B cell (primary cell): Measurements from ENCODE around the gene DUSP16. TPM values are rescaled to one million over a fixed set of nuclear protein-coding genes. Genes with fewer than 3 reads are reported as not detected.

Source experiments
- ATAC-seq: fragments of 200-7000 bp; cut with Tn5 transposase; one replicate; pipeline ENCODE4 v1.10.0; 2021; ENCODE audit warnings: low read depth, mild to moderate bottlenecking, moderate number of reproducible peaks, moderate library complexity
- CTCF ChIA-PET: fragments of 350-600 bp; sonication (Branson Sonifier 250); formaldehyde crosslinking; loops from one replicate; lab custom pipeline; 2021; ENCODE audit warnings: antibody characterized with exemption, inconsistent platforms; lab: Charles Lee
- POLR2A ChIA-PET: fragments of 350-600 bp; sonication (Branson Sonifier 250); formaldehyde crosslinking; loops from one replicate; lab custom pipeline; 2021; ENCODE audit warnings: antibody characterized with exemption; lab: Charles Lee
- DNase-seq: peaks from one replicate; pipeline ENCODE4 v3.0.0; 2013
- H2AFZ ChIP-seq: 2 replicates; pipeline ENCODE4 v1.6.1; 2012; ENCODE audit warnings: mild to moderate bottlenecking, low read depth, low read length; ENCODE audit not compliant: insufficient read depth, poor library complexity, severe bottlenecking
- H3K27ac ChIP-seq, 2 donors: 1 replicate in 1 of 2; 2 replicates in 1 of 2; pipeline ENCODE4 v1.5.1; 2012 to 2013; ENCODE audit warnings: low read length in 2 of 2, mild to moderate bottlenecking in 2 of 2, moderate library complexity in 1 of 2
- H3K27me3 ChIP-seq, 4 experiments: fragments of 200-600 bp in 1 of 4; sonication (generic) in 1 of 4; replicated peaks in 1 of 4; 1 replicate in 2 of 4; 2 replicates in 2 of 4; pipeline versions ENCODE4 v1.6.1 to v1.7.0; 2013 to 2016; ENCODE audit warnings: low read length in 3 of 4, mild to moderate bottlenecking in 2 of 4, mixed read lengths in 1 of 4, moderate library complexity in 1 of 4; ENCODE audit not compliant: insufficient read depth in 4 of 4, control insufficient read depth in 3 of 4; ENCODE audit errors: control extremely low read depth in 1 of 4
- H3K36me3 ChIP-seq, 2 experiments: replicated peaks in 1 of 2; 1 replicate in 1 of 2; 2 replicates in 1 of 2; pipeline versions ENCODE4 v1.6.1 to v1.7.1; 2013; ENCODE audit warnings: low read length in 1 of 2; ENCODE audit not compliant: insufficient read depth in 2 of 2, control insufficient read depth in 1 of 2; ENCODE audit errors: control extremely low read depth in 1 of 2, extremely low read depth in 1 of 2
- H3K4me1 ChIP-seq, 2 donors: fragments of 200-600 bp in 1 of 2; sonication (generic) in 1 of 2; 1 replicate in 1 of 2; 2 replicates in 1 of 2; pipeline versions ENCODE4 v1.5.1 to v1.6.1; 2013 to 2017; ENCODE audit warnings: low read length in 2 of 2; ENCODE audit not compliant: control insufficient read depth in 2 of 2, insufficient read depth in 2 of 2
- H3K4me2 ChIP-seq: replicated peaks from 2 replicates; pipeline ENCODE3; 2012; ENCODE audit warnings: mild to moderate bottlenecking, low read depth, low read length; ENCODE audit not compliant: poor library complexity, severe bottlenecking
- H3K4me3 ChIP-seq, 5 experiments: fragments of 200-600 bp in 1 of 5; sonication (generic) in 1 of 5; 1 replicate in 3 of 5; 2 replicates in 2 of 5; pipeline versions ENCODE4 v1.5.1 to v1.7.0; 2011 to 2016; ENCODE audit warnings: low read length in 4 of 5, mild to moderate bottlenecking in 4 of 5, low read depth in 2 of 5, control low read depth in 1 of 5, moderate library complexity in 1 of 5; ENCODE audit not compliant: insufficient read depth in 1 of 5; ENCODE audit errors: control extremely low read depth in 1 of 5, extremely low read depth in 1 of 5
- H3K79me2 ChIP-seq: fragments of 200-600 bp; sonication (generic); one replicate; pipeline ENCODE4 v1.6.0; 2016; ENCODE audit warnings: low read length; ENCODE audit not compliant: control insufficient read depth, insufficient read depth
- H3K9ac ChIP-seq: fragments of 200-600 bp; sonication (generic); 2 replicates; pipeline ENCODE4 v1.6.1; 2017; ENCODE audit warnings: mild to moderate bottlenecking, low read length, moderate library complexity
- H3K9me3 ChIP-seq, 3 donors: one replicate each; pipeline versions ENCODE4 v1.6.1 to v1.7.1; 2013; ENCODE audit warnings: low read length in 2 of 3; ENCODE audit not compliant: control insufficient read depth in 2 of 3, insufficient read depth in 1 of 3; ENCODE audit errors: control extremely low read depth in 1 of 3
- H4K20me1 ChIP-seq: 2 replicates; pipeline ENCODE4 v1.6.0; 2012; ENCODE audit warnings: mild to moderate bottlenecking, low read length; ENCODE audit not compliant: insufficient read depth, control insufficient read depth, poor library complexity, severe bottlenecking
- H3K27ac Mint-ChIP-seq: one replicate; pipeline ENCODE4 v1.8.0; 2021; ENCODE audit warnings: mixed read lengths
- H3K27me3 Mint-ChIP-seq: one replicate; pipeline ENCODE4 v1.8.0; 2021; ENCODE audit warnings: mixed read lengths
- H3K4me1 Mint-ChIP-seq: one replicate; pipeline ENCODE4 v1.8.0; 2021; ENCODE audit warnings: mixed read lengths
- H3K4me3 Mint-ChIP-seq: one replicate; pipeline ENCODE4 v1.8.0; 2021; ENCODE audit warnings: mixed read lengths
- H3K9me3 Mint-ChIP-seq: one replicate; pipeline ENCODE4 v1.8.0; 2022; ENCODE audit warnings: mixed read lengths; ENCODE audit not compliant: insufficient read depth
- EZH2 ChIP-seq: IDR thresholded peaks from 2 replicates; pipeline ENCODE4 v1.6.1; 2012; ENCODE audit warnings: borderline replicate concordance, low read depth, mild to moderate bottlenecking, moderate library complexity, low read length; ENCODE audit not compliant: insufficient read depth, poor library complexity, severe bottlenecking
- WGBS: methylation state at CpG from one replicate; pipeline ENCODE4 v1.1.5; 2013; ENCODE audit warnings: missing lambda C conversion rate; ENCODE audit not compliant: insufficient coverage; 5-methylcytosine and 5-hydroxymethylcytosine counted together
- intact Hi-C: fragments of 100-400 bp; cut with micrococcal nuclease; formaldehyde crosslinking; loops from one replicate; pipeline ENCODE4 v1.10.0; 2022
- polyA plus RNA-seq: library from polyadenylated mRNA; depleted of rRNA; stranded (reverse); fragments of >200 nt; gene quantifications from 2 replicates; pipeline ENCODE4 v1.2.3, GENCODE V29; 2012
- total RNA-seq, 2 donors: library from RNA; stranded (reverse); fragments of 120-200 nt in 1 of 2; gene quantifications; 1 replicate in 1 of 2; 2 replicates in 1 of 2; pipeline versions ENCODE4 v1.2.3 to v1.2.4, GENCODE V29; 2013 to 2022
- TF ChIP-seq, protein P1 (sequence below): fragments of 200-600 bp; IDR thresholded peaks from one replicate; pipeline ENCODE4 v1.8.0; 2022; ENCODE audit warnings: antibody characterized with exemption, mild to moderate bottlenecking

The DUSP16 gene
- total and polyA plus RNA-seq, 2 donors (not counting 1 experiment from before 2014, with no cell fraction given): 0.37 to 5.6 TPM

GRCh38 chr12:12452326-12452902 lies 110.2 kb downstream of the DUSP16 start:
- Histone ChIP-seq H3K79me2 (no peaks in the 10 kb centered on the region), H3K36me3 (no peaks in the 10 kb centered on the region), H3K4me2 (no peak overlapping the region), H3K4me1 (no peaks in the 10 kb centered on the region), H2AFZ (no peak overlapping the region), H3K4me3 (no peak overlapping the region), H3K27me3 (no peaks in the 10 kb centered on the region), H3K9ac (no peak overlapping the region), H4K20me1 (peaks cover 6% of the 10 kb centered on the region), H3K9me3 (no peaks in the 10 kb centered on the region), H3K27ac (no peak overlapping the region)
- Mint-ChIP-seq H3K4me1 (no peaks in the 10 kb centered on the region), H3K27me3 (no peaks in the 10 kb centered on the region), H3K4me3 (no peak overlapping the region), H3K9me3 (no peaks in the 10 kb centered on the region), H3K27ac (no peak overlapping the region)
- DNase-seq (no peak), ATAC-seq (no peak)
- 100% methylated on average over 3 of the region's 21 CpGs for WGBS
- ChIA-PET POLR2A (no interaction called here), CTCF (no interaction called here)
- intact Hi-C loops: no loop called here
- no peak for TF ChIP-seq EZH2
- TF ChIP-seq, protein P1, sequence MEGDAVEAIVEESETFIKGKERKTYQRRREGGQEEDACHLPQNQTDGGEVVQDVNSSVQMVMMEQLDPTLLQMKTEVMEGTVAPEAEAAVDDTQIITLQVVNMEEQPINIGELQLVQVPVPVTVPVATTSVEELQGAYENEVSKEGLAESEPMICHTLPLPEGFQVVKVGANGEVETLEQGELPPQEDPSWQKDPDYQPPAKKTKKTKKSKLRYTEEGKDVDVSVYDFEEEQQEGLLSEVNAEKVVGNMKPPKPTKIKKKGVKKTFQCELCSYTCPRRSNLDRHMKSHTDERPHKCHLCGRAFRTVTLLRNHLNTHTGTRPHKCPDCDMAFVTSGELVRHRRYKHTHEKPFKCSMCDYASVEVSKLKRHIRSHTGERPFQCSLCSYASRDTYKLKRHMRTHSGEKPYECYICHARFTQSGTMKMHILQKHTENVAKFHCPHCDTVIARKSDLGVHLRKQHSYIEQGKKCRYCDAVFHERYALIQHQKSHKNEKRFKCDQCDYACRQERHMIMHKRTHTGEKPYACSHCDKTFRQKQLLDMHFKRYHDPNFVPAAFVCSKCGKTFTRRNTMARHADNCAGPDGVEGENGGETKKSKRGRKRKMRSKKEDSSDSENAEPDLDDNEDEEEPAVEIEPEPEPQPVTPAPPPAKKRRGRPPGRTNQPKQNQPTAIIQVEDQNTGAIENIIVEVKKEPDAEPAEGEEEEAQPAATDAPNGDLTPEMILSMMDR: no peak

DNA sequence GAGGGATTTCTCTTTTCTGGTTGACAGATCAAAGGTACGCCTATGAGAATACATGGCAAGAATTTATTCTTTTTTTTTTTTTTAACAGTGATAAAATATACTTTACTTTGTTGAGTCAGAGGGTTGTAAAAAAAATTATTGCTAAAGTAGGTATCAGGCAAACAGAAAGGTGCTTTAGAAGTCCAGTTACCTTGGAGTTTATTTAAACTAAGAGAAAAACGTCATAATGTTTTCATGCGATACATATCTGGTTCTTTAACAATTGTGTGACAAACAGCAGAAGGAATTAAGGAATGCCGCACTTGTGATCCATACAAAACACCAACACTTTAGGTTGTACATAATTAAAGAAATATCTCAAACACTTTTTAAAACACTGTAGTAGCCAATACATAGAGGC lies 111.6 kb downstream of the DUSP16 start:
- H3K9ac ChIP-seq: no peak overlapping the region
- H3K27me3 Mint-ChIP-seq: no peaks in the 10 kb centered on the region
- H3K4me1 Mint-ChIP-seq: no peaks in the 10 kb centered on the region
- no CpG with 5 or more reads among the region's 4 CpGs for WGBS
- H3K4me3 ChIP-seq: no peak overlapping the region
- ChIA-PET CTCF (no interaction called here), POLR2A (no interaction called here)
- no peak overlapping the region for H3K4me2 ChIP-seq
- H3K9me3 ChIP-seq: no peaks in the 10 kb centered on the region
- no peak overlapping the region for H3K4me3 Mint-ChIP-seq
- peaks cover 0 to 2% of the 10 kb centered on the region in 2 experiments for H3K36me3 ChIP-seq
- H3K27me3 ChIP-seq: no peaks in the 10 kb centered on the region
- H3K27ac Mint-ChIP-seq: no peak overlapping the region
- no peak overlapping the region for H2AFZ ChIP-seq
- intact Hi-C loops: no loop called here
- H3K9me3 Mint-ChIP-seq: no peaks in the 10 kb centered on the region
- no peaks in the 10 kb centered on the region for H4K20me1 ChIP-seq
- no peak for TF ChIP-seq EZH2
- TF ChIP-seq, protein P1: no peak
- ATAC-seq (no peak), DNase-seq (no peak)
- no peak overlapping the region for H3K27ac ChIP-seq
- H3K4me1 ChIP-seq: no peaks in the 10 kb centered on the region
- no peaks in the 10 kb centered on the region for H3K79me2 ChIP-seq
